ENCODE results near the gene ABR.
"Not testable (repeated sequence)": the region's sequence is repeated elsewhere in the genome, so short reads cannot be mapped to it uniquely, and the experiment has no call there.

The ABR gene

DNA sequence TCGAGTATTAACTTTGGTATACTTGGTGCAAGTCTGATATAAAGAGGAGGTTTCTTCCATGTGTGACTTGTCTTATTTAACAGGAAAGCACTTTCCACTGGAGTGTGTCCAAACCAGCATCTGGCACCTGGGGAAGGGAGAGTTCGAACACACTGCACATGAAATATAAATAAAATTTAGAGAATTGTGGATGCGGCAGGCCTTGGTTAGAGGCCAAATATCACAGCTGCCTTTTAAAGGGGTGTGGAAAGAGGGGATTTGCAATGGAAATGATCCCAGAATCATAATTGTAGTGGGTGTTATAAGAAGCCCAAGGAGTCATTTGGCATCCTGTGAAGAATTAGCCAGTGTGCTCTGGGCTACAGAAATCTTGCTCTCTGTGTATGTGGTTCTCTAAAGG is 195.9 kb downstream of the ABR start:
- Histone ChIP-seq H3K9me3 (ENCODE audit: control insufficient read depth, low read length) (no peaks in the 10 kb centered on the region), H3K27me3 (ENCODE audit: control insufficient read depth, insufficient read depth, low read length) (no peaks in the 10 kb centered on the region), H3K36me3 (ENCODE audit: control insufficient read depth, insufficient read depth, low read length) (no peaks in the 10 kb centered on the region), H3K4me1 (ENCODE audit: control insufficient read depth, insufficient read depth, low read length) (peaks cover 10% of the 10 kb centered on the region), H3K9ac (ENCODE audit: low read length) (no peak overlapping the region), H3K4me3 (ENCODE audit: low read length) (no peak overlapping the region)

DNA sequence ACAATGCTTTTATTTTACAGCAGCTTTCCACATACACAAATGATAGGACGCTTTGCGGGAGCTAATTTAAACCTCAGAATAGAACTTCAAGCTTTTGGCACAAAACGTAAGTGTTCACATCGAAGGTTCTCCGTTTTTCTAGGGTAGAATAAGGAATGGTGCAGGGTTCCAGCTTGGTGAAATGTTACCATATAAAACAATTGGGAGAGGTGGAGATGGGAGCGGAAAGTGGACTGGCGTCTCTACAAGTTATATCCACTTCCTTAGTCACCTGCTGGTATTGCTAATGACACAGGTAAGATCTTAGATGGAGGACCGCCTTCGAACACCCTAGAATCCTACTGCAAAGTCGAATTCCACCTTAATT is 198.5 kb downstream of the ABR start:
- Histone ChIP-seq H3K4me3 (ENCODE audit: low read length) (no peak overlapping the region), H3K4me1 (ENCODE audit: control insufficient read depth, insufficient read depth, low read length) (peaks cover 13% of the 10 kb centered on the region), H3K27me3 (ENCODE audit: control insufficient read depth, insufficient read depth, low read length) (peaks cover 15% of the 10 kb centered on the region), H3K9ac (ENCODE audit: low read length) (no peak overlapping the region), H3K9me3 (ENCODE audit: control insufficient read depth, low read length) (no peaks in the 10 kb centered on the region), H3K36me3 (ENCODE audit: control insufficient read depth, insufficient read depth, low read length) (no peaks in the 10 kb centered on the region)

GRCh38 chr17:980406-981291 is 199.1 kb downstream of the ABR start:
- Histone ChIP-seq H3K9ac (ENCODE audit: low read length) (peak overlapping the region; percentile 56), H3K4me3 (ENCODE audit: low read length) (no peak overlapping the region), H3K4me1 (ENCODE audit: control insufficient read depth, insufficient read depth, low read length) (peaks cover 13% of the 10 kb centered on the region), H3K27me3 (ENCODE audit: control insufficient read depth, insufficient read depth, low read length) (peaks cover 15% of the 10 kb centered on the region), H3K36me3 (ENCODE audit: control insufficient read depth, insufficient read depth, low read length) (no peaks in the 10 kb centered on the region), H3K9me3 (ENCODE audit: control insufficient read depth, low read length) (no peaks in the 10 kb centered on the region)

DNA sequence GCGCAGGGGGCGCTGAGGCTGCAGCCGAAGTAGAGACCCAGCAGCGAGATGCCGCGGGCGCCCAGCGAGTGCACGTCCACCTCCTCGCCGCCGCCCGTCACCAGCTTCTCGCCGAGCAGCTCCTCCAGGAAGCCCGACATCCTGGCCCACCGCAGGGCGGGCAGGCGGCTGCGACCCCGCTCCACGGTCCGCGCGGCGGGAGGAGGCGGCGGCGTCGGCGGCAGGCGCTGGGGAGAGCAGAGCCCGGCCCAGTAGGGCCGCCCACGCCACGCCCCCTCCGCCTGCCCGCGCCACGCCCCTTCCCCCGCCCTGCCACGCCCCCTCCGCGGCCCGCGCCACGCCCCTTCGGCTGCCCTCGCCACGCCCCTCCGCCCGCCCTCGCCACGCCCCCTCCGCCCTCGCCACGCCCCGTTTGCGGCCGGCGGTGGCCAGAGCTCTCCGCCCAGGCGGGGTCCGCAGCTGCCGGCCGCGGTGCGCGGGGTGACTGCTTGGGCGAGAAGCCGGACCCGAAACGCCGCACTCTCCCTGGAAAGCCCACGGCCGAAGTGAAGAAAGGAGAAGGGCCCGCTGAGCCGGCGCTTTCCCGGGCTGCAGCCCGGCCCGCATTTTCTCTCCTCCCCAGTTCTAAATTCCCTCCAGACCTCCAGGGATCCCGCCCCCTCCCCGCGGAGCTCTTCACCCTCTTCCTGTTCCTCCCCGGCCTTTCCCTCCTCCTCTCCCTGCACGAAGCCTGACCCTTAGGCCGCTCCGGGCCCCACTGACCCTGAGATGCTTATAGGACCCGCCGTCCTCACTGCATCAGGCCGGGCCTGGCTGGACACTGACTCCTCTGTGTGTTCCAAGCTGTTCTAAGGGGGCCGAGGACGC is 200.0 kb downstream of the ABR start, which contains the start of gene NXN:
Gene NXN, minus strand, starts transcription at position 238 of the 867 bp plus-strand sequence.
- H3K36me3 ChIP-seq (ENCODE audit: control insufficient read depth, insufficient read depth, low read length) = no peaks in the 10 kb centered on the region
- H3K4me3 ChIP-seq (ENCODE audit: low read length) = no peak within 1 kb of the TSS
- H3K9me3 ChIP-seq (ENCODE audit: control insufficient read depth, low read length) = no peaks in the 10 kb centered on the region
- H3K4me1 ChIP-seq (ENCODE audit: control insufficient read depth, insufficient read depth, low read length) = peaks cover 13% of the 10 kb centered on the region
- peak within 1 kb of the TSS; percentile 56 for H3K9ac ChIP-seq (ENCODE audit: low read length)
- H3K27me3 ChIP-seq (ENCODE audit: control insufficient read depth, insufficient read depth, low read length) = peaks cover 15% of the 10 kb centered on the region

DNA sequence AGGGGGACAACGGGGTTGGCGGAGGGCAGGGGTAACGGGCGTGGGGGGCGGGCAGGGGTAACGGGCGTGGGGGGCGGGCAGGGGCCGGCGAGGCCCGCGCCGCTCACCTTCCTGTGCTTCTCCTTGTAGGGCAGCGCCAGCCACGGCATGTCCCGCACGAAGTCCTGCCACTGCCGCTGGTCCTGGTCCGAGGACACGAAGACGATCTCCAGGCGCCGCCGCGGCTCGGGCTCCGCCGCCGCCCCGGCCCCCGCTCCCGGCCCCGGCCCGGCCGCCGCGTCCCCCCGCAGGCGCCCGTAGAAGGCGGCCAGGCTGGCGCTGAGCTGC is 200.6 kb downstream of the ABR start:
- Histone ChIP-seq H3K9me3 (ENCODE audit: control insufficient read depth, low read length) (no peaks in the 10 kb centered on the region), H3K4me1 (ENCODE audit: control insufficient read depth, insufficient read depth, low read length) (peaks cover 13% of the 10 kb centered on the region), H3K36me3 (ENCODE audit: control insufficient read depth, insufficient read depth, low read length) (no peaks in the 10 kb centered on the region), H3K9ac (ENCODE audit: low read length) (no peak overlapping the region), H3K27me3 (ENCODE audit: control insufficient read depth, insufficient read depth, low read length) (peaks cover 15% of the 10 kb centered on the region), H3K4me3 (ENCODE audit: low read length) (no peak overlapping the region)

- H3K36me3 ChIP-seq (ENCODE audit: control insufficient read depth, insufficient read depth, low read length) = no peaks in the 10 kb centered on the region
- no peak overlapping the region for H3K4me3 ChIP-seq (ENCODE audit: low read length)
- peaks cover 15% of the 10 kb centered on the region for H3K27me3 ChIP-seq (ENCODE audit: control insufficient read depth, insufficient read depth, low read length)
- no peaks in the 10 kb centered on the region for H3K9me3 ChIP-seq (ENCODE audit: control insufficient read depth, low read length)
- peaks cover 13% of the 10 kb centered on the region for H3K4me1 ChIP-seq (ENCODE audit: control insufficient read depth, insufficient read depth, low read length)
- no peak overlapping the region for H3K9ac ChIP-seq (ENCODE audit: low read length)
These were observed 201.4 kb downstream of the ABR start for GRCh38 chr17:978103-979093.

- Histone ChIP-seq H3K4me3 (ENCODE audit: low read length) (no peak overlapping the region), H3K9me3 (ENCODE audit: control insufficient read depth, low read length) (no peaks in the 10 kb centered on the region), H3K36me3 (ENCODE audit: control insufficient read depth, insufficient read depth, low read length) (no peaks in the 10 kb centered on the region), H3K27me3 (ENCODE audit: control insufficient read depth, insufficient read depth, low read length) (peaks cover 15% of the 10 kb centered on the region), H3K4me1 (ENCODE audit: control insufficient read depth, insufficient read depth, low read length) (peaks cover 13% of the 10 kb centered on the region), H3K9ac (ENCODE audit: low read length) (no peak overlapping the region)
These were observed 202.6 kb downstream of the ABR start for GRCh38 chr17:977166-977565.

DNA sequence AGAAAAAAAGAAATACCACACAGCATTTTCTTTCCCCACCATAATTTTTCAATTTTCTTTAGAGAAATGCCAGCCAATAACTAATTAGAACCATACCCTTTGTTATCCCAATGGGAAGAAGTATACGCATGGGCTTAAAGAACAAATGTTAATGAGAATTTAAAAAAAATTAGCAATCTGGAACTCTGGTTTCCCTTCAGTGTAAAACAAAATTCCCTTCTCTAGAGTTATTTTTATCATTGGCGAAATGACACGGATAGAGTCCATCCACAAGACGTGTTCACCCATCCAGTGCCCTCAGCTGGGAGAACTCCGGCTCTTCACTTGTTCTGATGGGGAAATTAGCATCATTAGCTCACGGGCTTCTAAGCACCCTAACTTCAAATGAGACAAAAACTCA is 203.5 kb downstream of the ABR start:
- Histone ChIP-seq H3K9ac (ENCODE audit: low read length) (no peak overlapping the region), H3K36me3 (ENCODE audit: control insufficient read depth, insufficient read depth, low read length) (no peaks in the 10 kb centered on the region), H3K9me3 (ENCODE audit: control insufficient read depth, low read length) (no peaks in the 10 kb centered on the region), H3K4me3 (ENCODE audit: low read length) (no peak overlapping the region), H3K27me3 (ENCODE audit: control insufficient read depth, insufficient read depth, low read length) (peaks cover 15% of the 10 kb centered on the region), H3K4me1 (ENCODE audit: control insufficient read depth, insufficient read depth, low read length) (peaks cover 13% of the 10 kb centered on the region)

GRCh38 chr17:975371-975915 is 204.3 kb downstream of the ABR start:
- H3K9me3 ChIP-seq (ENCODE audit: control insufficient read depth, low read length) = no peaks in the 10 kb centered on the region
- H3K9ac ChIP-seq (ENCODE audit: low read length) = no peak overlapping the region
- H3K4me3 ChIP-seq (ENCODE audit: low read length) = no peak overlapping the region
- no peaks in the 10 kb centered on the region for H3K36me3 ChIP-seq (ENCODE audit: control insufficient read depth, insufficient read depth, low read length)
- peaks cover 8% of the 10 kb centered on the region for H3K4me1 ChIP-seq (ENCODE audit: control insufficient read depth, insufficient read depth, low read length)
- H3K27me3 ChIP-seq (ENCODE audit: control insufficient read depth, insufficient read depth, low read length) = peaks cover 18% of the 10 kb centered on the region

DNA sequence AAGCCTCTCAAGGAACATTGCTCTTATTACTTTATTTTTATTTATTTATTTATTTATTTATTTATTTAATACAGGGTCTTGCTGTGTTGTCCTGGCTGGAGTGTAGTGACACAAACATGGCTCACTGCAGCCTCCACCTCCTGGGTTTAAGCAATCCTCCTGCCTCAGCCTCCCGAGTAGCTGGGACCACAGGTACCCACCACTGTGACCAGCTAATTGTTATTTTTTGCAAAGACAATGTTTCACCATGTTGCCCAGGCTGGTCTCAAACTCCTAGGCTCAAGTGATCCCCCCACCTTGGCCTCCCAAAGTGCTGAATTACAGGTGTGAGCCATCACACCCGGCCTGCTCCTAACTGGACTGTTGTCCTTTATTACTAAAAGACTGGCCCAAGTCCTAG is 205.0 kb downstream of the ABR start:
- H3K4me3 ChIP-seq (ENCODE audit: low read length) = not testable (repeated sequence)

GRCh38 chr17:973053-973452 is 206.7 kb downstream of the ABR start:
- Histone ChIP-seq H3K9ac (ENCODE audit: low read length) (no peak overlapping the region), H3K4me1 (ENCODE audit: control insufficient read depth, insufficient read depth, low read length) (no peaks in the 10 kb centered on the region), H3K27me3 (ENCODE audit: control insufficient read depth, insufficient read depth, low read length) (peaks cover 16% of the 10 kb centered on the region), H3K4me3 (ENCODE audit: low read length) (no peak overlapping the region), H3K9me3 (ENCODE audit: control insufficient read depth, low read length) (no peaks in the 10 kb centered on the region), H3K36me3 (ENCODE audit: control insufficient read depth, insufficient read depth, low read length) (no peaks in the 10 kb centered on the region)

More for the DNA sequence above, 205.0 kb downstream of the ABR start:
- H3K4me1 ChIP-seq (ENCODE audit: control insufficient read depth, insufficient read depth, low read length); H3K36me3 ChIP-seq (ENCODE audit: control insufficient read depth, insufficient read depth, low read length); H3K9me3 ChIP-seq (ENCODE audit: control insufficient read depth, low read length); H3K9ac ChIP-seq (ENCODE audit: low read length): not testable (repeated sequence)
- peaks cover 23% of the 10 kb centered on the region for H3K27me3 ChIP-seq (ENCODE audit: control insufficient read depth, insufficient read depth, low read length)
